PC-9 (cell line): Measurements from ENCODE around the gene CNGA1. TPM values are rescaled to one million over a fixed set of nuclear protein-coding genes. Genes with fewer than 3 reads are reported as not detected.
A peak's percentile ranks its signal among the peaks of the same experiment; 100 is the strongest.

ENCODE experiments used
- BruUV-seq: library from RNA; stranded (reverse); fragments of 400-500 nt; replicated peaks from 2 replicates; lab custom pipeline; 2021; lab: Mats Ljungman, UMichigan
- CTCF ChIA-PET: fragments of 300-600 bp; sonication (Branson Sonifier 250); formaldehyde crosslinking; loops from one replicate; lab custom pipeline; 2022; ENCODE audit warnings: antibody characterized with exemption; lab: Charles Lee
- POLR2A ChIA-PET: fragments of 300-600 bp; sonication (Branson Sonifier 250); formaldehyde crosslinking; loops from one replicate; lab custom pipeline; 2022; ENCODE audit warnings: antibody characterized with exemption; ENCODE audit not compliant: unreplicated experiment; lab: Charles Lee
- DNase-seq, 2 experiments: peaks; one replicate each; pipeline versions ENCODE4 v3.0.0 to v3.0.0-alpha.2; 2015 to 2022; ENCODE audit warnings: mixed read lengths in 1 of 2
- H2AFZ ChIP-seq: fragments of 200-600 bp; sonication (generic); 2 replicates; pipeline ENCODE4 v1.8.1; 2017; ENCODE audit warnings: antibody characterized with exemption
- H3F3A ChIP-seq: fragments of 200-600 bp; sonication (generic); 2 replicates; pipeline ENCODE4 v1.8.1; 2017; ENCODE audit warnings: antibody characterized with exemption, mild to moderate bottlenecking, low read depth; ENCODE audit not compliant: insufficient read depth
- H3K27ac ChIP-seq: fragments of 200-600 bp; sonication (generic); 2 replicates; pipeline ENCODE4 v1.6.1; 2016; ENCODE audit warnings: mixed run types
- H3K27me3 ChIP-seq: fragments of 200-600 bp; sonication (generic); 2 replicates; pipeline ENCODE4 v1.6.1; 2016; ENCODE audit warnings: low read depth, mixed run types; ENCODE audit not compliant: insufficient read depth
- H3K36me3 ChIP-seq: fragments of 200-600 bp; sonication (generic); 2 replicates; pipeline ENCODE4 v1.6.1; 2016; ENCODE audit warnings: low read depth, mixed run types
- H3K4me1 ChIP-seq: fragments of 200-600 bp; sonication (generic); replicated peaks from 2 replicates; pipeline ENCODE4 v1.6.1; 2016; ENCODE audit warnings: mixed run types; ENCODE audit not compliant: insufficient read depth
- H3K4me2 ChIP-seq: fragments of 200-600 bp; sonication (generic); 2 replicates; pipeline ENCODE4 v1.6.1; 2017; ENCODE audit warnings: mixed run types
- H3K4me3 ChIP-seq: fragments of 200-600 bp; sonication (generic); 2 replicates; pipeline ENCODE4 v1.6.1; 2016; ENCODE audit warnings: mixed run types
- H3K79me2 ChIP-seq: fragments of 200-600 bp; sonication (generic); 2 replicates; pipeline ENCODE4 v1.6.1; 2017; ENCODE audit warnings: low read depth, mixed run types
- H3K9me2 ChIP-seq: fragments of 200-600 bp; sonication (generic); 2 replicates; pipeline ENCODE4 v1.8.1; 2017; ENCODE audit warnings: mild to moderate bottlenecking; ENCODE audit not compliant: insufficient read depth
- H3K9me3 ChIP-seq: fragments of 200-600 bp; sonication (generic); 2 replicates; pipeline ENCODE4 v1.8.1; 2016; ENCODE audit warnings: low read depth; ENCODE audit not compliant: insufficient read depth
- H4K20me1 ChIP-seq: fragments of 200-600 bp; sonication (generic); 2 replicates; pipeline ENCODE4 v1.8.1; 2017; ENCODE audit not compliant: insufficient read depth
- CTCF ChIP-seq: fragments of 200-600 bp; sonication (generic); conservative IDR thresholded peaks from 2 replicates; pipeline ENCODE4 v1.6.1; 2017; ENCODE audit warnings: mixed run types, antibody characterized with exemption, mild to moderate bottlenecking, moderate library complexity
- EZH2 ChIP-seq: fragments of 200-600 bp; sonication (generic); IDR thresholded peaks from 2 replicates; pipeline ENCODE4 v1.8.0; 2017; ENCODE audit warnings: antibody characterized with exemption, low read depth
- intact Hi-C: fragments of 100-400 bp; cut with micrococcal nuclease; formaldehyde crosslinking; loops from one replicate; pipeline ENCODE4 v1.10.0; 2022; ENCODE audit not compliant: unreplicated experiment
- total RNA-seq: library from RNA; stranded (reverse); gene quantifications from 2 replicates; pipeline ENCODE4 v1.2.3, GENCODE V29; 2021

Gene CNGA1
- total RNA-seq, 1 experiment from 2014 or later = 1.8 TPM

- intact Hi-C loops = no loop called here
- no peaks in the 10 kb centered on the region for H3K36me3 ChIP-seq
- H3K27ac ChIP-seq = no peak overlapping the region
- POLR2A ChIA-PET = no interaction called here
- no TSS peak for BruUV-seq
- H3K4me1 ChIP-seq = no peaks in the 10 kb centered on the region
- DNase-seq = no peak
- H4K20me1 ChIP-seq = no peaks in the 10 kb centered on the region
- no peaks in the 10 kb centered on the region; the same call in 1 of the 2 replicates for H3F3A ChIP-seq
- H3K27me3 ChIP-seq = no peaks in the 10 kb centered on the region
- TF ChIP-seq CTCF = no peak
- TF ChIP-seq EZH2 = no peak
- H2AFZ ChIP-seq = no peak overlapping the region
- no peaks in the 10 kb centered on the region for H3K9me2 ChIP-seq
- no peak overlapping the region for H3K4me2 ChIP-seq
- no peaks in the 10 kb centered on the region for H3K79me2 ChIP-seq
- peaks cover 42% of the 10 kb centered on the region; the same call in 1 of the 2 replicates for H3K9me3 ChIP-seq
- CTCF ChIA-PET = no interaction called here
- no peak overlapping the region for H3K4me3 ChIP-seq
These were observed 26.3 kb downstream of the CNGA1 start for GRCh38 chr4:47990145-47990544.

- TF ChIP-seq EZH2 = no peak
- no peak for TF ChIP-seq CTCF
- no peak overlapping the region for H3K4me3 ChIP-seq
- BruUV-seq = no TSS peak
- no peaks in the 10 kb centered on the region for H3F3A ChIP-seq
- H4K20me1 ChIP-seq = no peaks in the 10 kb centered on the region
- H3K27ac ChIP-seq = no peak overlapping the region
- intact Hi-C loops = no loop called here
- no peak for DNase-seq
- H3K9me3 ChIP-seq = no peaks in the 10 kb centered on the region; the same call in 1 of the 2 replicates
- ChIA-PET CTCF (no interaction called here), POLR2A (no interaction called here)
- no peaks in the 10 kb centered on the region for H3K27me3 ChIP-seq
- H3K4me1 ChIP-seq = peaks cover 14% of the 10 kb centered on the region
- H3K79me2 ChIP-seq = no peaks in the 10 kb centered on the region
- H3K36me3 ChIP-seq = no peaks in the 10 kb centered on the region
- no peaks in the 10 kb centered on the region for H3K9me2 ChIP-seq
- no peak overlapping the region for H2AFZ ChIP-seq
- no peak overlapping the region for H3K4me2 ChIP-seq
These were observed 41.9 kb downstream of the CNGA1 start for GRCh38 chr4:47974566-47974965.

- intact Hi-C loops = no loop called here
- Histone ChIP-seq H3K79me2 (no peaks in the 10 kb centered on the region), H2AFZ (0 out of 2 replicates have a peak overlapping the region, but pooled peaks have one; percentile 16), H3K27ac (no peak overlapping the region; the same call in 1 of the 2 replicates), H3K4me1 (peaks cover 18% of the 10 kb centered on the region), H3K4me2 (no peak overlapping the region), H3K9me2 (no peaks in the 10 kb centered on the region), H3K27me3 (no peaks in the 10 kb centered on the region), H4K20me1 (no peaks in the 10 kb centered on the region), H3F3A (no peaks in the 10 kb centered on the region), H3K36me3 (no peaks in the 10 kb centered on the region), H3K4me3 (no peak overlapping the region), H3K9me3 (no peaks in the 10 kb centered on the region; the same call in 1 of the 2 replicates)
- ChIA-PET CTCF (no interaction called here), POLR2A (no interaction called here)
- no peak for TF ChIP-seq EZH2
- no peak for TF ChIP-seq CTCF
- BruUV-seq = no TSS peak
- peak in 1 of 2 experiments; percentile 68 for DNase-seq
These were observed 43.8 kb downstream of the CNGA1 start for GRCh38 chr4:47972721-47973120.
